SJSA1 (cell line): Measurements from ENCODE around the gene WASF1. TPM values are rescaled to one million over a fixed set of nuclear protein-coding genes. Genes with fewer than 3 reads are reported as not detected.
"Not testable (repeated sequence)": the region's sequence is repeated elsewhere in the genome, so short reads cannot be mapped to it uniquely, and the experiment has no call there.

Experiments
- DNase-seq, 2 experiments: peaks; one replicate each; pipeline ENCODE4 v3.0.0-alpha.2; 2015 to 2020; ENCODE audit warnings: low spot score in 2 of 2, low read depth in 1 of 2
- H3K27ac ChIP-seq: fragments of 250-450 bp; sonication (Bioruptor Pico); 2 replicates; pipeline ENCODE4 v1.5.1; 2020; ENCODE audit warnings: mild to moderate bottlenecking, moderate library complexity
- H3K27me3 ChIP-seq: fragments of 250-450 bp; sonication (Bioruptor Pico); replicated peaks from 2 replicates; pipeline ENCODE4 v1.5.1; 2020; ENCODE audit warnings: mild to moderate bottlenecking, moderate library complexity
- H3K36me3 ChIP-seq: fragments of 250-450 bp; sonication (Bioruptor Pico); 2 replicates; pipeline ENCODE4 v1.5.1; 2020; ENCODE audit warnings: mild to moderate bottlenecking
- H3K4me1 ChIP-seq: fragments of 250-450 bp; sonication (Bioruptor Pico); replicated peaks from 2 replicates; pipeline ENCODE4 v1.6.1; 2021; ENCODE audit warnings: mild to moderate bottlenecking
- H3K4me3 ChIP-seq: fragments of 250-450 bp; sonication (Bioruptor Pico); 2 replicates; pipeline ENCODE4 v1.5.1; 2020; ENCODE audit warnings: mild to moderate bottlenecking
- H3K9me3 ChIP-seq: fragments of 250-450 bp; sonication (Bioruptor Pico); replicated peaks from 2 replicates; pipeline ENCODE4 v1.5.1; 2020; ENCODE audit warnings: mild to moderate bottlenecking
- total RNA-seq: library from RNA; depleted of rRNA; stranded (reverse); fragments of >200 nt; shearing (Covaris generic); gene quantifications from 2 replicates; pipeline ENCODE4 v1.2.3, GENCODE V29; 2014

Gene WASF1
- total RNA-seq, 1 experiment from 2014 or later: 18.6 TPM

DNA sequence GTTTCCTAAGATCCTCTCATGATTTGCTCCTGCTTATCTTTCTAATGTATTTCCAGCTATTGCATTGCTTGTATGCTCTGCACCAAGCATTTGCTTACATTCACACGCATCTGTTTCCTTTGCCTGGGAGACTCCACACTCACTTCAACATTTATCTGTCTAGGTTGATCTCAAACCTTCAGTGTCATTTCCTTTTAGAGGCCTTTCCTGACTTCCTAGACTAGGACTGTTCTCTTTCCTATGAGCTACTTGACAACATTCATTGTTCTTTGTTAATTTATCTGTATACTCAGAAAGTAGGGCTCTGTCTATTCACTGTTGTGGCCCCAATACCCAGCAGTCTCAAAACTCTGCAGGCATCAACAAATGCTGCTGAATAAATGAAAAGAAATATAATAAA is 84.4 kb downstream of the WASF1 start:
- Histone ChIP-seq H3K36me3 (no peaks in the 10 kb centered on the region), H3K27me3 (no peaks in the 10 kb centered on the region), H3K4me3 (no peak overlapping the region), H3K4me1 (no peaks in the 10 kb centered on the region), H3K9me3 (no peaks in the 10 kb centered on the region), H3K27ac (no peak overlapping the region)
- DNase-seq: no peak

GRCh38 chr6:110093981-110094380 is 85.5 kb downstream of the WASF1 start:
- Histone ChIP-seq H3K36me3 (no peaks in the 10 kb centered on the region), H3K27ac (no peak overlapping the region), H3K9me3 (no peaks in the 10 kb centered on the region), H3K4me3 (no peak overlapping the region), H3K4me1 (no peaks in the 10 kb centered on the region), H3K27me3 (no peaks in the 10 kb centered on the region)
- DNase-seq: no peak

DNA sequence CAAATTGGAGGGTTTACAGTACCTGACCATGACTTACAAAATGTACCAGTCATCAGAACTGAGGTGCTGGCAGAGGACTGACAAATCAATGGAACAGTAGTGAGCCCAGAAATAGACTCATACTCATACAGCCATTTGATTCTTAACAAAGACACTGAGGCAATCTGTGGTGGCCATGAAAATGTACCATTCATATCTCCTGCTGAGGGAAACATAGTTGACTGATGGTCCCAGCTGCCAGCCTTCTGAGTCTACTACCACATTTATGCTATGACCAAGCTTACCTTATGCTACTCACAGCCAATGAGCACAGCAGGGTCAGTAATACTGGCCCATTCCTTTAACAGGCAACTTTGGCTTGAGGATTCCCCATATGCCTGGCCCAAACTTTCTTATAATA is 88.6 kb downstream of the WASF1 start:
- H3K27me3 ChIP-seq: no peaks in the 10 kb centered on the region
- no peaks in the 10 kb centered on the region for H3K36me3 ChIP-seq
- H3K4me3 ChIP-seq: no peak overlapping the region
- DNase-seq: no peak
- no peak overlapping the region for H3K27ac ChIP-seq
- no peaks in the 10 kb centered on the region for H3K4me1 ChIP-seq
- H3K9me3 ChIP-seq: no peaks in the 10 kb centered on the region

GRCh38 chr6:110089323-110089722 is 90.1 kb downstream of the WASF1 start:
- DNase-seq: no peak
- Histone ChIP-seq H3K36me3 (no peaks in the 10 kb centered on the region), H3K4me3 (no peak overlapping the region), H3K27ac (no peak overlapping the region), H3K4me1 (no peaks in the 10 kb centered on the region), H3K27me3 (no peaks in the 10 kb centered on the region), H3K9me3 (no peaks in the 10 kb centered on the region)

DNA sequence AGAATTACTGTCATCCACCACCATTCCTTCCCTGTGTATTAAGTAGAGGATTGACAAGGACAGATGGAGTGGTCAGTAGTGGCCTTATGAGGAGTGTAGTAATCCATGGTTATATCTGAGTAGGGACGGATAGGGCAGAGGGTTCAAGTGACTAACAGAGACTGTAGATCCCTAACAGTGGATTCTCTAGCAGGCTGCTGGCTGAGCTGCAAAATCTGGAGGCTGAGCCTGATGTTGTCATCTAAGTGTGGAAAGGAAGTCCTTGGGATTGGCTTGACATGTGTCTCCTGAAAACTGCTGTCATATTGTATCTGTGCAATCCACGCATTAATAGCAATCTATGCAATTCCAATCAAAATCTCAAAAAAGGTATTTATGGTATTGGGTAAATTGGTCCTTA is 94.2 kb downstream of the WASF1 start:
- Histone ChIP-seq H3K4me3 (no peak overlapping the region), H3K36me3 (no peaks in the 10 kb centered on the region), H3K27me3 (no peaks in the 10 kb centered on the region), H3K4me1 (no peaks in the 10 kb centered on the region), H3K27ac (no peak overlapping the region), H3K9me3 (no peaks in the 10 kb centered on the region)
- DNase-seq: no peak

- H3K27me3 ChIP-seq: 0 out of 2 replicates have a peak, but pooled peaks cover 4% of the 10 kb centered on the region
- no peak for DNase-seq
- H3K9me3 ChIP-seq: no peaks in the 10 kb centered on the region
- H3K4me1 ChIP-seq: no peaks in the 10 kb centered on the region
- no peak overlapping the region for H3K27ac ChIP-seq
- no peak overlapping the region for H3K4me3 ChIP-seq
- H3K36me3 ChIP-seq: no peaks in the 10 kb centered on the region
Measured at GRCh38 chr6:110083875-110084585, 95.4 kb downstream of the WASF1 start.

GRCh38 chr6:110075406-110075805 is 104.1 kb downstream of the WASF1 start:
- peaks cover 10% of the 10 kb centered on the region; the same call in 1 of the 2 replicates for H3K27me3 ChIP-seq
- no peak overlapping the region for H3K4me3 ChIP-seq
- no peak overlapping the region for H3K27ac ChIP-seq
- no peaks in the 10 kb centered on the region for H3K4me1 ChIP-seq
- DNase-seq: no peak
- no peaks in the 10 kb centered on the region for H3K36me3 ChIP-seq
- H3K9me3 ChIP-seq: no peaks in the 10 kb centered on the region

DNA sequence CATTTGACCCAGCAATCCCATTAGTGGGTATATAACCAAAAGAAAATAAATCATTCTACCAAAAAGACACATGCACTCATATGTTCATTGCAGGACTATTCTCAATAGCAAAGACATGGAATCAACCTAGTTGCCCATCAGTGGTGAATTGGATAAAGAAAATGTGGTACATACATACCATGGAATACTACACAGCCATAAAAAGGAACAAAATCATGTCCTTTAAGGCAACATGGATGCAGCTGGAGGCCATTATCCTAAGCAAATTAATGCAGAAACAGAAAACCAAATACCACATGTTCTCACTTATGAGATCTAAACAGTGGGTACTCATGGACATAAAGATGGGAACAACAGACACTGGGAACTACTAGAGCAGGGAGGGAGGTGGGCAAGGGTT is 106.0 kb downstream of the WASF1 start:
- H3K4me3 ChIP-seq, H3K4me1 ChIP-seq, H3K9me3 ChIP-seq, H3K27me3 ChIP-seq, H3K27ac ChIP-seq, DNase-seq, H3K36me3 ChIP-seq: not testable (repeated sequence)

GRCh38 chr6:110068592-110068967 is 110.9 kb downstream of the WASF1 start:
- DNase-seq: no peak

GRCh38 chr6:110067837-110068591 is 111.5 kb downstream of the WASF1 start:
- no peaks in the 10 kb centered on the region for H3K4me1 ChIP-seq
- no peaks in the 10 kb centered on the region for H3K36me3 ChIP-seq
- H3K4me3 ChIP-seq: no peak overlapping the region
- DNase-seq: no peak
- no peak overlapping the region for H3K27ac ChIP-seq
- H3K9me3 ChIP-seq: no peaks in the 10 kb centered on the region
- no peaks in the 10 kb centered on the region for H3K27me3 ChIP-seq

More at GRCh38 chr6:110068592-110068967, 110.9 kb downstream of the WASF1 start:
- Histone ChIP-seq H3K27ac (no peak overlapping the region), H3K9me3 (no peaks in the 10 kb centered on the region), H3K4me1 (no peaks in the 10 kb centered on the region), H3K27me3 (no peaks in the 10 kb centered on the region), H3K4me3 (no peak overlapping the region), H3K36me3 (no peaks in the 10 kb centered on the region)

GRCh38 chr6:110064744-110065524 is 114.5 kb downstream of the WASF1 start:
- no peak overlapping the region for H3K27ac ChIP-seq
- no peak for DNase-seq
- no peak overlapping the region for H3K4me3 ChIP-seq
- H3K27me3 ChIP-seq: no peaks in the 10 kb centered on the region
- H3K36me3 ChIP-seq: no peaks in the 10 kb centered on the region
- H3K4me1 ChIP-seq: no peaks in the 10 kb centered on the region
- H3K9me3 ChIP-seq: no peaks in the 10 kb centered on the region

- H3K36me3 ChIP-seq: no peaks in the 10 kb centered on the region
- H3K27me3 ChIP-seq: peaks cover 3% of the 10 kb centered on the region; the same call in 1 of the 2 replicates
- H3K4me1 ChIP-seq: no peaks in the 10 kb centered on the region
- H3K27ac ChIP-seq: no peak overlapping the region
- no peak overlapping the region for H3K4me3 ChIP-seq
- DNase-seq: no peak
- no peaks in the 10 kb centered on the region for H3K9me3 ChIP-seq
Measured at GRCh38 chr6:110063594-110064263, 115.7 kb downstream of the WASF1 start.

GRCh38 chr6:110055387-110055735 is 124.1 kb downstream of the WASF1 start:
- Histone ChIP-seq H3K4me3 (no peak overlapping the region), H3K36me3 (no peaks in the 10 kb centered on the region), H3K9me3 (no peaks in the 10 kb centered on the region), H3K27ac (no peak overlapping the region), H3K4me1 (no peaks in the 10 kb centered on the region), H3K27me3 (peaks cover 6% of the 10 kb centered on the region; the same call in 1 of the 2 replicates)
- DNase-seq: no peak
